Skeletal muscle tissue (tissue), 4 donors: Measurements from ENCODE around the gene NXN. TPM values are rescaled to one million over a fixed set of nuclear protein-coding genes. Genes with fewer than 3 reads are reported as not detected.
"Not testable (repeated sequence)": the region's sequence is repeated elsewhere in the genome, so short reads cannot be mapped to it uniquely, and the experiment has no call there.

Experiments
- H3K27ac ChIP-seq: one replicate; pipeline ENCODE4 v1.7.0; 2013; ENCODE audit warnings: mild to moderate bottlenecking, low read depth, low read length, inconsistent platforms
- H3K27me3 ChIP-seq, 3 donors: one replicate each; pipeline ENCODE4 v1.7.0; 2013; ENCODE audit warnings: low read length in 3 of 3; ENCODE audit not compliant: control insufficient read depth in 3 of 3, insufficient read depth in 3 of 3
- H3K36me3 ChIP-seq, 3 donors: one replicate each; pipeline ENCODE4 v1.7.0; 2013; ENCODE audit warnings: low read length in 3 of 3; ENCODE audit not compliant: control insufficient read depth in 3 of 3, insufficient read depth in 3 of 3
- H3K4me1 ChIP-seq, 3 donors: one replicate each; pipeline ENCODE4 v1.7.0; 2013; ENCODE audit warnings: low read length in 3 of 3, mild to moderate bottlenecking in 3 of 3; ENCODE audit not compliant: control insufficient read depth in 3 of 3, insufficient read depth in 3 of 3
- H3K4me3 ChIP-seq, 3 donors: one replicate each; pipeline ENCODE4 v1.7.0; 2013; ENCODE audit warnings: low read length in 3 of 3
- H3K9ac ChIP-seq, 3 donors: one replicate each; pipeline ENCODE4 v1.7.0; 2013; ENCODE audit warnings: low read length in 3 of 3, mild to moderate bottlenecking in 3 of 3, moderate library complexity in 2 of 3, low read depth in 1 of 3
- H3K9me3 ChIP-seq, 3 donors: one replicate each; pipeline ENCODE4 v1.7.0; 2013; ENCODE audit warnings: low read length in 3 of 3; ENCODE audit not compliant: control insufficient read depth in 3 of 3
- total RNA-seq: library from RNA; depleted of rRNA; stranded (reverse); fragments of >200 nt; gene quantifications from one replicate; pipeline ENCODE4 v1.2.3, GENCODE V29; 2014
- donor health status: Osteomylitis.

The NXN gene
- total RNA-seq, 1 donor from 2014 or later, result 33.9 TPM

GRCh38 chr17:814371-814770 lies 165.2 kb downstream of the NXN start:
- H3K27ac ChIP-seq, result no peak overlapping the region
- no peak overlapping the region for H3K9ac ChIP-seq
- peaks cover 35 to 37% (median 36%) of the 10 kb centered on the region in 3 donors for H3K36me3 ChIP-seq
- H3K9me3 ChIP-seq, result no peaks in the 10 kb centered on the region
- H3K27me3 ChIP-seq, result no peaks in the 10 kb centered on the region
- H3K4me1 ChIP-seq, result peaks cover 0 to 6% (median 3%) of the 10 kb centered on the region in 3 donors
- no peak overlapping the region for H3K4me3 ChIP-seq

DNA sequence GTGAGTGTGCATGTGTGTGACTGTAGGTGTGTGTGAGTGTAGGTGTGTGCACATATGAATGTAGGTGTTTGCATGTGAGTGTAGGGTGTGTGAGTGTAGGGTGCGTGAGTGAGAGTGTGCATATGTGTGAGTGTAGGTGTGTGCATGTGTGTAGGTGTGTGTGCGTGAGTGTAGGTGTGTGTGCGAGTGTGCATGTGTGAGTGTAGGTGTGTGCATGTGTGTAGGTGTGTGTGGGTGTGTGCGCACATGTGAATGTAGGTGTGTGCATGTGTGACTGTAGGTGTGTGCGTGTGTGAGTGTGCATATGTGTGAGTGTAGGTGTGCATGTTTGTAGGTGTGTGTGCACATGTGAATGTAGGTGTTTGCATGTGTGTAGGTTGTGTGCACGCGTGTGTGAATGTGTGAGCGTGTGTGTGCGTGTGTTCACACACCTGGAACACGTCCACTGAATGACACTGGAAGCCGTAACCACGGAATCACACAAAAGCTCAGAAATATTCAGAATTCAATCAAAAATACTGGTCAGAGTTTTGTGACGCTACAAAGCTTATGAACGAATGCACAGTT lies 166.9 kb downstream of the NXN start:
- Histone ChIP-seq H3K9ac (no peak overlapping the region), H3K4me1 (peaks cover 0 to 6% (median 3%) of the 10 kb centered on the region in 3 donors), H3K36me3 (peaks cover 32 to 33% (median 32%) of the 10 kb centered on the region in 3 donors), H3K9me3 (no peaks in the 10 kb centered on the region), H3K4me3 (no peak overlapping the region), H3K27me3 (no peaks in the 10 kb centered on the region), H3K27ac (no peak overlapping the region)

GRCh38 chr17:811051-811784 lies 168.4 kb downstream of the NXN start:
- Histone ChIP-seq H3K36me3 (peaks cover 25 to 28% (median 26%) of the 10 kb centered on the region in 3 donors), H3K9me3 (no peaks in the 10 kb centered on the region), H3K27ac (no peak overlapping the region), H3K27me3 (no peaks in the 10 kb centered on the region), H3K4me3 (no peak overlapping the region), H3K9ac (no peak overlapping the region), H3K4me1 (peaks cover 0 to 6% (median 3%) of the 10 kb centered on the region in 3 donors)

DNA sequence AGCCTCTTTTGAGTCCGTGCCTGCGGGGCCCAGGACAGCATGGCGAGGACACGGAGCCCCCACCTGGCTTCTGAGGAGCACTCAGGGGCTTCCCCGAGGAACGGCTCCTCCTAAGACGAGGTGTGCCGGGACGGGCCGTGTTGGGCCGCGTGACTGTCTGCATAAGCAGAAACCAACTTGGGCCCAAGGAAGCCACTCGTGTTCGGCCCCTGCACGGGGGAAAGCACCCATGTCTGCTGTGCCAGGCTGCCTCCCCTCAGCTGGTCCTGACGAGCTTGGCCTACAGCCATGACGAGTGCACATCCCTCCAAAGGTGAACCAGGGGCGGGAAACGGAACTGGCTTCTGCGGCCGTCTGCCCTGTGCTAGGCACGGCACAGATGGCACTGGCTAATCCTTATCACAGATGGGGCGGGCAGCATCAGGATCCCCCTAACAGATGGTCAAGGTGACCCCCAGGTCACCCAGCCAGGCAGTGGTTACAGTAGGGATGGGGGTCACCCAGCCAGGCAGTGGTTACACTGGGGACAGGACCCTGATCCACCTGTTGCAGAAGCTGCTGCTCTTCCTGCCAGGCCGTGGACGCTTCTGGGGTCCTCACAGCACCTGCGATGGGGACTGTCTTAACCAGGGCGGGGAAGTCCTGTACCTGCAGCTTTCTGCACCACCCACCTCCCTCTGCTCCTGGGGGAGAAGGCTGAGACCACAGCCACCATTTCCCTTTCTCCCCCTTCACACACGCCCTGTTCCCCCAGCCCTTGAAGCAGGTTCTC lies 171.9 kb downstream of the NXN start:
- H3K9ac ChIP-seq, result no peak overlapping the region
- no peaks in the 10 kb centered on the region for H3K9me3 ChIP-seq
- no peaks in the 10 kb centered on the region for H3K27me3 ChIP-seq
- H3K4me3 ChIP-seq, result no peak overlapping the region
- H3K36me3 ChIP-seq, result peaks cover 12 to 15% (median 15%) of the 10 kb centered on the region in 3 donors
- H3K27ac ChIP-seq, result no peak overlapping the region
- peaks cover 4 to 10% (median 5%) of the 10 kb centered on the region in 3 donors for H3K4me1 ChIP-seq

GRCh38 chr17:806781-807522 lies 172.6 kb downstream of the NXN start:
- H3K36me3 ChIP-seq, result peaks cover 9 to 11% (median 10%) of the 10 kb centered on the region in 3 donors
- no peaks in the 10 kb centered on the region for H3K9me3 ChIP-seq
- no peak overlapping the region for H3K9ac ChIP-seq
- no peak overlapping the region for H3K27ac ChIP-seq
- H3K27me3 ChIP-seq, result no peaks in the 10 kb centered on the region
- H3K4me3 ChIP-seq, result no peak overlapping the region
- peaks cover 10 to 18% (median 12%) of the 10 kb centered on the region in 3 donors for H3K4me1 ChIP-seq

- H3K36me3 ChIP-seq, result peaks cover 9 to 11% (median 10%) of the 10 kb centered on the region in 3 donors
- no peak overlapping the region for H3K27ac ChIP-seq
- no peaks in the 10 kb centered on the region for H3K27me3 ChIP-seq
- no peak overlapping the region for H3K4me3 ChIP-seq
- H3K9ac ChIP-seq, result no peak overlapping the region
- H3K4me1 ChIP-seq, result peaks cover 14 to 21% (median 16%) of the 10 kb centered on the region in 3 donors
- no peaks in the 10 kb centered on the region for H3K9me3 ChIP-seq
These were observed 173.2 kb downstream of the NXN start for GRCh38 chr17:806346-806745.

GRCh38 chr17:805886-806285 lies 173.7 kb downstream of the NXN start:
- not testable (repeated sequence) for H3K9ac ChIP-seq, H3K9me3 ChIP-seq, H3K4me3 ChIP-seq, H3K27me3 ChIP-seq, H3K27ac ChIP-seq
- peaks cover 9 to 11% (median 10%) of the 10 kb centered on the region in 3 donors for H3K36me3 ChIP-seq
- peaks cover 14 to 25% (median 16%) of the 10 kb centered on the region in 3 donors for H3K4me1 ChIP-seq

DNA sequence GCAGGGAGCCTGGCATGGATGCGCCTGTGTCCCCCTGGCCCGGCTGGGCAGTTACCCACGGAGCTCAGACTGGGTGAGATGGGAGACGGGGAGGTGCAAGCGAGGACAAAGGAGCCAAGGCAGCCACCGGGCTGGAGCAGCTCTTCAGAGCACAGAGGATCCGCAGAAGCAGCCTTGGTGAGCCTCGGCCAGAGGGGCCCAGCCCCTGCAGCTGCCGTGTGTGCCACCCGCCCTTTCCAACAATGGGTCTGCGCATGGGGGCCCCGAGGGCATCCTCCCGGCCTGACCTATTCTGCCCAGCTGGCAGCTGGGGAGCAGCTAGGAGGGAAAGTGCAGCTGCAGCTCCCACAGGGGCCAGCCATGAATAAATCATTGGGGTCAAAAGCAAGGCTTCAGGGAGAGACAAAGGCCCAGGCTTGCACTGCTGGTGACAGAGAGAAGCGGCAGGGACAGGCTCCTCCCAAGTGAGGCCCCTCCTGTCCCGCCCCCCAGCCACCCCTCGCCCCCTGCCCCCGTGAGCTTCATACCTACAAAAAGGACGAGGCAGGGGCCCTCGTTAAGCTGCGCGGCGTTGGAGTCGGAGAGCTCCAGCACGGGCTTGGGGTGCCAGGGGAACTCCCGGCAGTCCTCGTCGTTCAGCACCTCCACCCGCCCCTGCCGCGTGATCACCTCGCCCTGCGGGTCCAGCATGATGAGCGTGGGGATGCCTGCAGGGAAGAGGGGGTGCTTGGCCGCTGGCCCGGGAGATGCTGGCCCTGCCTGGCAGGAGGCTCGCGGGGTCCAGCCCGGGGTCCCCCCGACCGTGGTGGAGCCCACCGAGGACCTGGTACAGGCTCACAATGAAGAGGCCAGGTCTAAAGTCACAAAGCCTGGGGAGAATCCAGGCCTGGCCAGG lies 174.8 kb downstream of the NXN start:
- Histone ChIP-seq H3K4me1 (peaks cover 14 to 30% (median 16%) of the 10 kb centered on the region in 3 donors), H3K9me3 (no peaks in the 10 kb centered on the region), H3K27ac (no peak overlapping the region), H3K36me3 (peaks cover 3 to 10% (median 9%) of the 10 kb centered on the region in 3 donors), H3K9ac (no peak overlapping the region), H3K4me3 (no peak overlapping the region), H3K27me3 (no peaks in the 10 kb centered on the region)
